ENCODE results near the gene CTRB1.

DNA sequence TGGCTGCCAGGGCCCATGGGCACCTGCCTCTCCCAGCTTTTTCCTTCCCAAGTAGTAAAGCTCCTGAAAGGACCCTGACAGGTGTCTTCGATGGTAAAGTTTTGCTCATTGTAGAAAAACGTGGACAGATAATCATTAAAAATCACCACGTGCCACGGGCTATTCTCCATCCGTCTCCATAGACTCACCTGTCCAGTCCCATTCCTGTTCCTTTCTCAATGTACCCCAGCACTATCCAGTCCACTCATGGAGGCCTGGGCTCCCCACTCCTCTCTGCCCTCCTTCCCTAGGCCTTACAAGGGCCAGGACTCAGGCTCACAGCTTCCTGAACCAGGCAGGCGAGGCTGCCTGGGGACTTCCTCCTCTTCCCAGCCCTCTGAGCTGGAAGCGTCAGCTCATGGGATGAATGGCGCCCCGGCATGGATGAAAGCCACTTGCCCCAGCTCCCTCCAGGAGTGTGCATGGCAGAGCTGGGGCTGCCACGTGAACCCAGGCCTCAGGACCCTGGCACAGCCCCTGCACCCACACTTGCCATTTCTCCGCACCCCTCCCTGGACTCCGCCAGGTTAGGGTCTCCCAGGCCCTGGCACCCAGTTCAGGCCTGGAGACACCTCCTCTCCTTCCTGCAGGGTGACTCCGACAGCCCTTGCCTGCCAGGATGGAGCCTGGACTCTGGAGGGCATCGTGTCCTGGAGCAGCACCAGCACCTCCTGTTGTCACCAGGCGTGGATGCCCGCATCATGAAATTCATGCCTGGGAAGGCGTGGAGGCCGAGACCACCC, 8.8 kb downstream of the CTRB1 start:
- TF ChIP-seq, protein P1, sequence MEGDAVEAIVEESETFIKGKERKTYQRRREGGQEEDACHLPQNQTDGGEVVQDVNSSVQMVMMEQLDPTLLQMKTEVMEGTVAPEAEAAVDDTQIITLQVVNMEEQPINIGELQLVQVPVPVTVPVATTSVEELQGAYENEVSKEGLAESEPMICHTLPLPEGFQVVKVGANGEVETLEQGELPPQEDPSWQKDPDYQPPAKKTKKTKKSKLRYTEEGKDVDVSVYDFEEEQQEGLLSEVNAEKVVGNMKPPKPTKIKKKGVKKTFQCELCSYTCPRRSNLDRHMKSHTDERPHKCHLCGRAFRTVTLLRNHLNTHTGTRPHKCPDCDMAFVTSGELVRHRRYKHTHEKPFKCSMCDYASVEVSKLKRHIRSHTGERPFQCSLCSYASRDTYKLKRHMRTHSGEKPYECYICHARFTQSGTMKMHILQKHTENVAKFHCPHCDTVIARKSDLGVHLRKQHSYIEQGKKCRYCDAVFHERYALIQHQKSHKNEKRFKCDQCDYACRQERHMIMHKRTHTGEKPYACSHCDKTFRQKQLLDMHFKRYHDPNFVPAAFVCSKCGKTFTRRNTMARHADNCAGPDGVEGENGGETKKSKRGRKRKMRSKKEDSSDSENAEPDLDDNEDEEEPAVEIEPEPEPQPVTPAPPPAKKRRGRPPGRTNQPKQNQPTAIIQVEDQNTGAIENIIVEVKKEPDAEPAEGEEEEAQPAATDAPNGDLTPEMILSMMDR (conservative IDR thresholded peaks at IDR 0.05; ENCODE audit: low read depth, low read length), result no peak
- TF ChIP-seq EZH2 (IDR thresholded peaks at IDR 0.05; ENCODE audit: borderline replicate concordance, low read depth, low read length, poor library complexity, severe bottlenecking), result no peak
